Stimulated activated naive CD4-positive, alpha-beta T cell (primary cell): ENCODE data around the gene PKD2L1.
"Not testable (repeated sequence)": the region's sequence is repeated elsewhere in the genome, so short reads cannot be mapped to it uniquely, and the experiment has no call there.

Experiments
- DNase-seq, 6 experiments: peaks; one replicate each; lab custom pipeline; 2025; lab: John Stamatoyannopoulos, UW

PKD2L1 gene

DNA sequence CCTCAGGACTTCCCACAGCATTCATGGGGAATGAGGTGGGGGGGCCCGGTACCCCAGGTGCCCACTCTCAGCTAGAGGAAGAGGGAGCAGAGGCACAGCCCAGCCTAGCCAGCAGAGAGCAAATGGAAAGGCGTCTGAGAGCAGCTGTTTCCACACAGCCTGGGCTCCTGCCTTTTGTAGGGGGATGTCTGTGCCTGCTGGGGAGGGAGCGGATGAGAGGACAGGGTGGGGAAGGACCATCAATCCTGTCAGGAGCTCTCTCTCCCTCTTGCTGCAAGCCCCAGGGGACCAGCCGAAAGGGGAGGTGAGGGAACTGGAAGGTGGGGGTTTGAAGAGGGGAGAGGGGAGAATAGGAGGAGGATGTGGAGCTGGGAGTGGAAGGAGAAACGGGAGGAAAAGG, at the start of gene PKD2L1:
PKD2L1 (minus strand) TSS at position 150 of the 400 bp plus-strand sequence; CDS start at position 25, 125 bp downstream.
- DNase-seq: no peak

GRCh38 chr10:100377830-100378229, 47.8 kb upstream of the PKD2L1 start:
- DNase-seq: no peak

- DNase-seq: not testable (repeated sequence)
Observed at GRCh38 chr10:100376656-100377055, 46.6 kb upstream of the PKD2L1 start.

GRCh38 chr10:100374677-100375353, 44.8 kb upstream of the PKD2L1 start:
- not testable (repeated sequence) for DNase-seq

DNA sequence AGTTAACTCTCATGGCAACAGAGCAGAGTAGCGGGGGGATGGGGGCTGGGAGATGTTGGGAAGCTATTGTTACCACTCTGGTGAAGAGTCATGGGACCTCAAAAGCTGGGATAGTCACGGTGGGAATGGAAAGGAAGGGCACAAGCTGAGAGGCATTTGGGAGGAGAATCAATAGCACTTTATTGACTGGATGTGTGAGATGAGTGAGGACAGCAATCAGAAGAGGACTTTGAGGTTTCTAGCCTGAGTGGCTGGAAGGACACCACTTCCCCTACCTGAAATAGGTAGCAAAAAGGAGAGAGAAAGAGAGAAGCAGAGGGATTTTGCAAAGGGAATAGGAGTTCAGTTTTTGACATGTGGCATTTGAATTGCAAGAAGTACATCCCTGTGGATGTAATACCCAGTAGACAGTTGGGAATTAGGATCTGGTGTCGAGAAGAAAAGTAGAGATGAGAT, 44.2 kb upstream of the PKD2L1 start:
- DNase-seq: no peak

GRCh38 chr10:100373298-100374199, 43.5 kb upstream of the PKD2L1 start:
- DNase-seq: peak; percentile 63 to 86 (median 68)

DNA sequence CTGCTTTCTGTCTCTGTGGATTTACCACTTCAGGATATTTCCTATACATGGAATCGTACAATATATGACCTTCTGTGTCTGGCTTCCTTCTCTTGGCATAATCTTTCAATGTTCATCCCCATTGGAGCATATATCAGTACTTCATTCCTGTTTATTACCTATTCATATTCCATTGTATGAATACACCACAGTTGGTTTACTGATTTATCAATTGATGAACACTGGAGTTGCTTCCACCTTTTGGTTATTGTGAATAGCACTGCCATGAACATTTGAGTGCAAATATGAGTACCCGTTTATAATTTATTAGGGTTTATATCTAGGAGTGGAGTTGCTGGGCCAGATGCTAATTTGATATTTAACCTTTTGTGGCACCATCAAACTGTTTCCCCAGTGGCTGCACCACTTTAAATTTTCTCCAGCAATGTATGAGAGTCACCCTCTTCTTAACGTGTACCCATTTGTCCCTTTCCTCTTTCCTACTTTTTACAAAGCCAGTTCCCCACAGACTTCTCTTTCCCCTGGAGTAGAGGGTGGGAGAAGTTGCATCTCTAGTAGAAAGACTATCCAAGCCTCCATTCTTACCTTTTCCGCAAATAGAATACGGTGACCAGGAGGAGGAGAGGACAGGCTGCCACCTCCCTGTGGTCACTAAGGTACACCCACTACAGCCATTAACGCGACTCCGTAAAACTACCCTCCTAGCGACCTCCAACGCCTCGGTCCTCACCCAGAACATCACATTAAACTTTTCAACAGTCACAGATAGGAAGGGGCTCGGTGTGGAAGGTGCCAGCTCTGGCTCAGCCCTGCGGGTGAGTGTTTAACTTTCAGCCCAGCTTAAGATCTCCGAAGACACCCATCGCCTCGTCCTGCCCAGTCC, 42.6 kb upstream of the PKD2L1 start:
- DNase-seq: no peak

DNA sequence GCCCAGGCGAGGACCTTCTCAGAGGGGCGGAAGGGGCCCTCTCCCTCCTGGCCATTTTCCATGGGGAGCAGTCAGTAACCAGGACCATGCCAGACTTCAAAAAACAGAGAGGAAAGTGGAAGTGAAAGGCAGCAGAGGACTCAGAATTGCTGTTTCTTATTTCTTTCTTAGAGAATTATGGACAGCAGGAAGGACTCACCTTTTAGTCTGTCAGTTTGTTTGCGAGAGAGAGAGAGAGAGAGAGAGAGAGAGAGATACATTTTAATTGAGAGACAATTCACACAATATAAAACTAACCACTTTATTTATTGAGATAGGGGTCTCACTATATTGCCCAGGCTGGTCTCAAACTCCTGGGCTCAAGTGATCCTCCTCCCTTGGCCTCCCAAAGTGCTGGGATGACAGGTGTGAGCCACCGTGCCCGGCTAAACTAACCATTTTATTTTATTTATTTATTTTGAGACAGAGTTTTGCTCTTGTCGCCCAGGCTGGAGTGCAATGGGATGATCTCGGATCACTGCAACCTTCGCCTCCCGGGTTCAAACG, 41.5 kb upstream of the PKD2L1 start:
- no peak for DNase-seq

GRCh38 chr10:100370714-100371481, 40.9 kb upstream of the PKD2L1 start:
- DNase-seq: peak in 5 of 6 experiments; percentile 11 to 63 (median 39)

GRCh38 chr10:100368721-100369120, 38.7 kb upstream of the PKD2L1 start:
- DNase-seq: no peak

DNA sequence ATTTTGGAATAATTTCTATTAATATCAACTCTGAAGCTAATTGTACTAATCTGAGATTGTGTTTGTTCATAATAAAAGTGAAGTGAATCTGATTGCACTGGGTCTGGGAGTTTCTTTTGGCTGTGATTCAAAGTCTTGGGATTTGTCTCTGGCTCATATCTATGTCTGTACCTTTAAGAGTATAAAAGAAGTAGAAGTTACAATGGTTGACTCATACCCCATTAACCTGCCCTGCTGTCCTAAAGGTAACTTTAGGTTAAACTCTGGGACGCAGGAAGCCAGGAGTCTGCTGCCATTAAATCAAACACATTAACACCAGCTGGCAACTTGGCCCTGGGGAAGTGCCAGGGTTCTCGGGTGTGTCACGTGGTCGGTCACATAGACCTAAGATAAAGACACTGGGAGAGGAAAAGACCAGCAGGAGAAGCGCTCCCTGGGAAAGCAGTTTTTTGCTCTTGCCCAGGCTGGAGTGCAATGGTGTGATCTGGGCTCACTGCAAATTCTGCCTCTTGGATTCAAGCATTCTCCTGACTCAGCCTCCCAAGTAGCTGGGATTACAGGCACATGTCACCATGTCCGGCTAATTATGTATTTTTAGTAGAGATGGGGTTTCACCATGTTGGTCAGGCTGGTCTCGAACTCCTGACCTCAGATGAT, 34.8 kb upstream of the PKD2L1 start:
- no peak for DNase-seq

DNA sequence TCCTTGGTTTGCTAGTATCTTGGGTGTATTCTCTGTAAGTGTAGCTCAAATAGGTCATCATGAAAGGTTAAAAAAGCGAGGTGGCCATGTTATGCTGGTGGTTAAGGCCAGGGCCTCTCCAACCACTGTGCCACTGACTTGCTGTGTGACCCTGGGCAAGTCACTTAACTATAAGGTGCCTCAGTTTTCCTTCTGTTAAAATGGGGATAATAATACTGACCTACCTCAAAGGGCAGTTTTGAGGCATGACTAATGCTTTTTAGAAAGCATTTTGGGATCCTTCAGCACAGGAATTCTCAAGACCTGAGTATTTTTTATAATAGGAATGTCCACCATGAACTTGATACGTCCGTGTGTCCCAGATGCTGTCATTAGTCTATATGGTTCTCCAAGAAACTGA, 34.1 kb upstream of the PKD2L1 start:
- DNase-seq: no peak

DNA sequence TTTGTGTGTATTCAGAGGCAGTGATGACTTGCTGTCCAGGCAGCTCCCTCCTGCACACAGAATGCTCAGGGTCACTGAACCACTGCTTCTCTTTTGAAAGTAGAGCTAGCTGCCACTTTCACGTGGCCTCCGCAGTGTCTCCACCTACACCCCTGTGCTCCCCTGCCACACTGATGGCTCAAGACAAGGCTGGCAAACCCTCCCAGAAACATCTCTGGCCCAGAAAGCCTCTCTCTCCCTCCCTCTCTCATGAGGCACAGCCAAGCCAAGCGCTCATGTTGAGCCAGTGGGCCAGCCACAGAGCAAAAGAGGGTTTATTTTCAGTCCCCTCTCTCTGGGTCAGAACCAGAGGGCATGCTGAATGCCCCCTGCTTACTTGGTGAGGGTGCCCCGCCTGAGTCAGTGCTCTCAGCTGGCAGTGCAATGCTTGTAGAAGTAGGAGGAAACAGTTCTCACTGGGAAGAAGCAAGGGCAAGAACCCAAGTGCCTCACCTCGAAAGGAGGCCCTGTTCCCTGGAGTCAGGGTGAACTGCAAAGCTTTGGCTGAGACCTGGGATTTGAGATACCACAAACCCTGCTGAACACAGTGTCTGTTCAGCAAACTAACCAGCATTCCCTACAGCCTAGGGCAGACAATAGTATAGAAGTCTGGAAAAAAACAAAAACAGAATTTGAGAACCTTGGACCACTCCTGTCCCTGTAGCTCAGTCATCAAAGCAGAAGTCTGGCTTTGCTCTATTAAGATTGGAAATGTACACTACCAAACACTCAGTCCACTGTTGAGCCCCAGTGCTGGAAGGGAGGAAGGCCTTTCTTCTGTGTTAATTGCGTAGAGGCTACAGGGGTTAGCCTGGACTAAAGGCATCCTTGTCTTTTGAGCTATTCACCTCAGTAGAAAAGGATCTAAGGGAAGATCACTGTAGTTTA, 32.8 kb upstream of the PKD2L1 start:
- no peak for DNase-seq

GRCh38 chr10:100360234-100360633, 30.2 kb upstream of the PKD2L1 start:
- no peak for DNase-seq

GRCh38 chr10:100359529-100360150, 29.6 kb upstream of the PKD2L1 start:
- DNase-seq: no peak

GRCh38 chr10:100359030-100359432, 29.0 kb upstream of the PKD2L1 start:
- no peak for DNase-seq

- DNase-seq: no peak
Observed at GRCh38 chr10:100357059-100357858, 27.2 kb upstream of the PKD2L1 start.
